Measurements from ENCODE around the gene MANBA. TPM values are rescaled to one million over a fixed set of nuclear protein-coding genes. Genes with fewer than 3 reads are reported as not detected.
A peak's percentile ranks its signal among the peaks of the same experiment; 100 is the strongest.

The MANBA gene
- total and polyA plus RNA-seq, 2 of the 13 experiments (the other 11 are each of a cell fraction or from before 2014, with no cell fraction given) = 11.7 to 33.3 TPM

GRCh38 chr4:102620697-102621497 lies 139.9 kb downstream of the MANBA start (continued):
- no peak for TF ChIP-seq AKNA (CRISPR knock-in tag; IDR thresholded peaks at IDR 0.05; ENCODE audit: borderline replicate concordance)
- no peak for TF ChIP-seq ZBTB42 (CRISPR knock-in tag; IDR thresholded peaks at IDR 0.05)
- no peak for TF ChIP-seq HIC2 (CRISPR knock-in tag; IDR thresholded peaks at IDR 0.05; ENCODE audit: low read depth)
- no peak for TF ChIP-seq PPARG (CRISPR knock-in tag; conservative IDR thresholded peaks at IDR 0.05)
- TF ChIP-seq ZBTB25 (CRISPR knock-in tag; IDR thresholded peaks at IDR 0.05) = 0 out of 2 replicates have a peak, but pooled peaks have one; percentile 25
- TF ChIP-seq, protein P1, sequence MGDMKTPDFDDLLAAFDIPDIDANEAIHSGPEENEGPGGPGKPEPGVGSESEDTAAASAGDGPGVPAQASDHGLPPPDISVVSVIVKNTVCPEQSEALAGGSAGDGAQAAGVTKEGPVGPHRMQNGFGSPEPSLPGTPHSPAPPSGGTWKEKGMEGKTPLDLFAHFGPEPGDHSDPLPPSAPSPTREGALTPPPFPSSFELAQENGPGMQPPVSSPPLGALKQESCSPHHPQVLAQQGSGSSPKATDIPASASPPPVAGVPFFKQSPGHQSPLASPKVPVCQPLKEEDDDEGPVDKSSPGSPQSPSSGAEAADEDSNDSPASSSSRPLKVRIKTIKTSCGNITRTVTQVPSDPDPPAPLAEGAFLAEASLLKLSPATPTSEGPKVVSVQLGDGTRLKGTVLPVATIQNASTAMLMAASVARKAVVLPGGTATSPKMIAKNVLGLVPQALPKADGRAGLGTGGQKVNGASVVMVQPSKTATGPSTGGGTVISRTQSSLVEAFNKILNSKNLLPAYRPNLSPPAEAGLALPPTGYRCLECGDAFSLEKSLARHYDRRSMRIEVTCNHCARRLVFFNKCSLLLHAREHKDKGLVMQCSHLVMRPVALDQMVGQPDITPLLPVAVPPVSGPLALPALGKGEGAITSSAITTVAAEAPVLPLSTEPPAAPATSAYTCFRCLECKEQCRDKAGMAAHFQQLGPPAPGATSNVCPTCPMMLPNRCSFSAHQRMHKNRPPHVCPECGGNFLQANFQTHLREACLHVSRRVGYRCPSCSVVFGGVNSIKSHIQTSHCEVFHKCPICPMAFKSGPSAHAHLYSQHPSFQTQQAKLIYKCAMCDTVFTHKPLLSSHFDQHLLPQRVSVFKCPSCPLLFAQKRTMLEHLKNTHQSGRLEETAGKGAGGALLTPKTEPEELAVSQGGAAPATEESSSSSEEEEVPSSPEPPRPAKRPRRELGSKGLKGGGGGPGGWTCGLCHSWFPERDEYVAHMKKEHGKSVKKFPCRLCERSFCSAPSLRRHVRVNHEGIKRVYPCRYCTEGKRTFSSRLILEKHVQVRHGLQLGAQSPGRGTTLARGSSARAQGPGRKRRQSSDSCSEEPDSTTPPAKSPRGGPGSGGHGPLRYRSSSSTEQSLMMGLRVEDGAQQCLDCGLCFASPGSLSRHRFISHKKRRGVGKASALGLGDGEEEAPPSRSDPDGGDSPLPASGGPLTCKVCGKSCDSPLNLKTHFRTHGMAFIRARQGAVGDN (CRISPR knock-in tag; IDR thresholded peaks at IDR 0.05) = no peak
- no peak for TF ChIP-seq HDAC6 (IDR thresholded peaks at IDR 0.05; ENCODE audit: low read depth, low read length)
- TF ChIP-seq, protein P2, sequence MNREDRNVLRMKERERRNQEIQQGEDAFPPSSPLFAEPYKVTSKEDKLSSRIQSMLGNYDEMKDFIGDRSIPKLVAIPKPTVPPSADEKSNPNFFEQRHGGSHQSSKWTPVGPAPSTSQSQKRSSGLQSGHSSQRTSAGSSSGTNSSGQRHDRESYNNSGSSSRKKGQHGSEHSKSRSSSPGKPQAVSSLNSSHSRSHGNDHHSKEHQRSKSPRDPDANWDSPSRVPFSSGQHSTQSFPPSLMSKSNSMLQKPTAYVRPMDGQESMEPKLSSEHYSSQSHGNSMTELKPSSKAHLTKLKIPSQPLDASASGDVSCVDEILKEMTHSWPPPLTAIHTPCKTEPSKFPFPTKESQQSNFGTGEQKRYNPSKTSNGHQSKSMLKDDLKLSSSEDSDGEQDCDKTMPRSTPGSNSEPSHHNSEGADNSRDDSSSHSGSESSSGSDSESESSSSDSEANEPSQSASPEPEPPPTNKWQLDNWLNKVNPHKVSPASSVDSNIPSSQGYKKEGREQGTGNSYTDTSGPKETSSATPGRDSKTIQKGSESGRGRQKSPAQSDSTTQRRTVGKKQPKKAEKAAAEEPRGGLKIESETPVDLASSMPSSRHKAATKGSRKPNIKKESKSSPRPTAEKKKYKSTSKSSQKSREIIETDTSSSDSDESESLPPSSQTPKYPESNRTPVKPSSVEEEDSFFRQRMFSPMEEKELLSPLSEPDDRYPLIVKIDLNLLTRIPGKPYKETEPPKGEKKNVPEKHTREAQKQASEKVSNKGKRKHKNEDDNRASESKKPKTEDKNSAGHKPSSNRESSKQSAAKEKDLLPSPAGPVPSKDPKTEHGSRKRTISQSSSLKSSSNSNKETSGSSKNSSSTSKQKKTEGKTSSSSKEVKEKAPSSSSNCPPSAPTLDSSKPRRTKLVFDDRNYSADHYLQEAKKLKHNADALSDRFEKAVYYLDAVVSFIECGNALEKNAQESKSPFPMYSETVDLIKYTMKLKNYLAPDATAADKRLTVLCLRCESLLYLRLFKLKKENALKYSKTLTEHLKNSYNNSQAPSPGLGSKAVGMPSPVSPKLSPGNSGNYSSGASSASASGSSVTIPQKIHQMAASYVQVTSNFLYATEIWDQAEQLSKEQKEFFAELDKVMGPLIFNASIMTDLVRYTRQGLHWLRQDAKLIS (CRISPR knock-in tag; IDR thresholded peaks at IDR 0.05) = no peak
- no peak for TF ChIP-seq ZMYM2 (CRISPR knock-in tag; IDR thresholded peaks at IDR 0.05)
- no peak; the same call in 1 of the 2 replicates for TF ChIP-seq CREM (IDR thresholded peaks at IDR 0.05)
- TF ChIP-seq CREM (CRISPR knock-in tag; IDR thresholded peaks at IDR 0.05) = no peak
- 0 out of 2 replicates have a peak, but pooled peaks have one; percentile 36 for TF ChIP-seq MXD4 (CRISPR knock-in tag; IDR thresholded peaks at IDR 0.05)
